EL (cell line): ENCODE results near the gene HIP1.
"Not testable (repeated sequence)": the region's sequence is repeated elsewhere in the genome, so short reads cannot be mapped to it uniquely, and the experiment has no call there.

Experiments used
- DNase-seq: peaks from one replicate; pipeline ENCODE4 v3.0.0-alpha.2; 2016

The HIP1 gene

GRCh38 chr7:75639071-75639885, 99.5 kb downstream of the HIP1 start:
- DNase-seq: peak; percentile 30

GRCh38 chr7:75638594-75639070, 100.1 kb downstream of the HIP1 start:
- DNase-seq: peak; percentile 49

- no peak for DNase-seq
Observed at GRCh38 chr7:75637854-75638593, 100.7 kb downstream of the HIP1 start.

GRCh38 chr7:75635036-75635435, 103.7 kb downstream of the HIP1 start:
- no peak for DNase-seq

GRCh38 chr7:75632587-75632986, 106.2 kb downstream of the HIP1 start:
- DNase-seq: not testable (repeated sequence)

- no peak for DNase-seq
Observed at GRCh38 chr7:75631711-75632110, 107.0 kb downstream of the HIP1 start.

GRCh38 chr7:75630549-75630948, 108.2 kb downstream of the HIP1 start:
- no peak for DNase-seq

GRCh38 chr7:75629044-75629443, 109.7 kb downstream of the HIP1 start:
- DNase-seq: no peak

- DNase-seq: no peak
Observed at GRCh38 chr7:75628055-75628454, 110.7 kb downstream of the HIP1 start.

GRCh38 chr7:75626954-75627353, 111.8 kb downstream of the HIP1 start:
- DNase-seq: no peak

- DNase-seq: no peak
Observed at GRCh38 chr7:75625868-75626267, 112.9 kb downstream of the HIP1 start.

- no peak for DNase-seq
Observed at GRCh38 chr7:75624134-75624832, 114.5 kb downstream of the HIP1 start.

- DNase-seq: no peak
Observed at GRCh38 chr7:75623390-75624133, 115.2 kb downstream of the HIP1 start.

- DNase-seq: no peak
Observed at GRCh38 chr7:75621124-75621523, 117.6 kb downstream of the HIP1 start.

- DNase-seq: no peak
Observed at GRCh38 chr7:75619636-75620035, 119.1 kb downstream of the HIP1 start.

- DNase-seq: no peak
Observed at GRCh38 chr7:75617634-75618234, 121.0 kb downstream of the HIP1 start.

GRCh38 chr7:75616421-75617167, 122.1 kb downstream of the HIP1 start:
- DNase-seq: no peak

- no peak for DNase-seq
Observed at GRCh38 chr7:75614401-75614800, 124.3 kb downstream of the HIP1 start.

- no peak for DNase-seq
Observed at GRCh38 chr7:75613351-75613750, 125.4 kb downstream of the HIP1 start.

- no peak for DNase-seq
Observed at GRCh38 chr7:75611557-75612178, 127.1 kb downstream of the HIP1 start.

GRCh38 chr7:75609416-75609815, 129.3 kb downstream of the HIP1 start:
- not testable (repeated sequence) for DNase-seq
